ENCODE measurements around the gene RTN4RL2. TPM values are rescaled to one million over a fixed set of nuclear protein-coding genes. Genes with fewer than 3 reads are reported as not detected.

Gene RTN4RL2
- total RNA-seq, 1 experiment from 2014 or later, result 7.0 TPM

GRCh38 chr11:57484141-57484710 lies 23.9 kb downstream of the RTN4RL2 start:
- Histone ChIP-seq H3K4me1 (ENCODE audit: insufficient read depth, low read length) (no peaks in the 10 kb centered on the region), H3K23me2 (ENCODE audit: insufficient read length, low read depth, low read length, poor library complexity, severe bottlenecking) (peaks cover 15% of the 10 kb centered on the region), H3K4me2 (ENCODE audit: insufficient read depth, insufficient read length, low read length) (no peak overlapping the region), H2AFZ (ENCODE audit: low read length) (no peak overlapping the region), H3K18ac (ENCODE audit: insufficient read length, low read depth, low read length) (no peak overlapping the region), H3K79me2 (ENCODE audit: insufficient read depth, low read length) (no peaks in the 10 kb centered on the region), H3K14ac (ENCODE audit: insufficient read depth, low read length) (no peak overlapping the region), H3K27ac (ENCODE audit: insufficient read length, low read depth, low read length) (no peak overlapping the region), H2BK5ac (ENCODE audit: insufficient read length, low read length) (no peak overlapping the region), H4K5ac (ENCODE audit: insufficient read length, low read depth, low read length) (no peak overlapping the region), H2BK15ac (ENCODE audit: low read depth, low read length) (no peak overlapping the region), H4K8ac (replicated peaks; ENCODE audit: insufficient read length, low read depth, low read length) (no peak overlapping the region), H3K23ac (ENCODE audit: insufficient read length, low read depth, low read length) (no peak overlapping the region), H3K56ac (ENCODE audit: insufficient read length, low read depth, low read length) (no peak overlapping the region), H3T11ph (ENCODE audit: low read length) (no peak overlapping the region), H2AK5ac (ENCODE audit: insufficient read length, low read length) (no peak overlapping the region), H2BK12ac (ENCODE audit: insufficient read length, low read depth, low read length) (no peak overlapping the region), H3K9ac (ENCODE audit: extremely low read depth, insufficient read length, low read length) (no peak overlapping the region), H3K27me3 (ENCODE audit: insufficient read depth, low read length) (no peaks in the 10 kb centered on the region; the same call in 1 of the 2 replicates), H3K79me1 (ENCODE audit: insufficient read depth, low read depth, low read length, poor library complexity, severe bottlenecking) (no peaks in the 10 kb centered on the region), H2BK120ac (ENCODE audit: low read depth, low read length, poor library complexity, severe bottlenecking) (no peak overlapping the region), H4K91ac (ENCODE audit: insufficient read length, low read depth, low read length) (no peak overlapping the region), H4K20me1 (ENCODE audit: control insufficient read depth, insufficient read depth, insufficient read length) (no peaks in the 10 kb centered on the region), H3K9me3 (ENCODE audit: control insufficient read depth, low read depth, low read length) (no peaks in the 10 kb centered on the region), H2BK20ac (ENCODE audit: low read depth, low read length, poor library complexity, severe bottlenecking) (no peak overlapping the region), H3K4ac (ENCODE audit: low read depth, low read length) (no peak overlapping the region)
- TF ChIP-seq, protein P1, sequence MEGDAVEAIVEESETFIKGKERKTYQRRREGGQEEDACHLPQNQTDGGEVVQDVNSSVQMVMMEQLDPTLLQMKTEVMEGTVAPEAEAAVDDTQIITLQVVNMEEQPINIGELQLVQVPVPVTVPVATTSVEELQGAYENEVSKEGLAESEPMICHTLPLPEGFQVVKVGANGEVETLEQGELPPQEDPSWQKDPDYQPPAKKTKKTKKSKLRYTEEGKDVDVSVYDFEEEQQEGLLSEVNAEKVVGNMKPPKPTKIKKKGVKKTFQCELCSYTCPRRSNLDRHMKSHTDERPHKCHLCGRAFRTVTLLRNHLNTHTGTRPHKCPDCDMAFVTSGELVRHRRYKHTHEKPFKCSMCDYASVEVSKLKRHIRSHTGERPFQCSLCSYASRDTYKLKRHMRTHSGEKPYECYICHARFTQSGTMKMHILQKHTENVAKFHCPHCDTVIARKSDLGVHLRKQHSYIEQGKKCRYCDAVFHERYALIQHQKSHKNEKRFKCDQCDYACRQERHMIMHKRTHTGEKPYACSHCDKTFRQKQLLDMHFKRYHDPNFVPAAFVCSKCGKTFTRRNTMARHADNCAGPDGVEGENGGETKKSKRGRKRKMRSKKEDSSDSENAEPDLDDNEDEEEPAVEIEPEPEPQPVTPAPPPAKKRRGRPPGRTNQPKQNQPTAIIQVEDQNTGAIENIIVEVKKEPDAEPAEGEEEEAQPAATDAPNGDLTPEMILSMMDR (conservative IDR thresholded peaks at IDR 0.05), result no peak
- Mint-ChIP-seq H3K9me3 (no peaks in the 10 kb centered on the region; a peak in 2 of 5 replicates), H3K4me3 (no peak overlapping the region), H3K36me3 (ENCODE audit: insufficient read depth in 1 of 3, low read depth in 3 of 3) (peaks cover 16 to 22% (median 17%) of the 10 kb centered on the region in 3 experiments; a peak in 6 of 7 replicates), H3K4me1 (peaks cover 15 to 35% of the 10 kb centered on the region in 2 experiments), H3K27me3 (ENCODE audit: low read depth) (peaks cover 52% of the 10 kb centered on the region), H3K27ac (no peak overlapping the region)
- WGBS (ENCODE audit: extremely low coverage, insufficient read length, low lambda C conversion rate), result no CpG with 5 or more reads among the region's 7 CpGs
- no peak for DNase-seq
